Stimulated activated CD4-positive, alpha-beta T cell treated with anti-CD3 and anti-CD28 coated beads, Interleukin-2, amount 100 ng/mL, for 4 hours (primary cell): ENCODE results near the gene MIAT.

ENCODE experiments used
- DNase-seq: peaks from one replicate; pipeline ENCODE4 v3.0.0-alpha.2; 2020; ENCODE audit warnings: low read depth

MIAT gene

DNA sequence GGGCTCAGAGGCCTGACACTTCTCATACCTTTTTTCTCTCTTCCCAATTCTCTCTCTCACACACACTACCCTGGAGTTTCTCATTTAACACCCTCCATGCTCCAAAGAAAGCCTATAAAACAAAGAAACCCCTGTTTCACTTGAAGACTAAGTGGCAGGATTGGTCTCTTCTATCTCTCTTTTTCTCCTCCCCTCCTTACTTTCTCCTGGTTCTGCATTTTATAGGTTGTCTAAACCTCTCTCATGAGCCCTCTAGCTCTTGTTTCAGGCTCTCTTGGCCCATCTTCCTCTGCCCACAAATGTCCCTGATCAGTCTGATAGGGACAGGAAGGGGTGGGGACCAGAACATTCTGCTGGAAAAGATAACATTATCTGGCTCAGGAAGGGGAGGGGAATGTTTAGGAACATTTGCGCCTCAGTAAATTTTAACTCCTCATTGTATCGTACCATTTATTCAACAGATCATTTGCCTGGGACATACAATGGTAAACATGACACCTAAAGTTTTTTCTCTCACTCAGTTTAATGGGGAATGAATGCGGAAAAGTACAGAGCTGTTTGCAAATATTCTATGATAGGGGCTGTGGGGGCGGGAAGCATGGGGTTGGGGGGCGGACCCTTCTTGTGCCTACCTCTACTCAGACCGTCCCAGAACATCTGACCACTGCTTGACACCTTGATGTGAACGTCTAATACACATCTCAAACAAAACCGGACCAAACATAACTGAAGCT, 24.8 kb upstream of the MIAT start:
- DNase-seq: no peak

DNA sequence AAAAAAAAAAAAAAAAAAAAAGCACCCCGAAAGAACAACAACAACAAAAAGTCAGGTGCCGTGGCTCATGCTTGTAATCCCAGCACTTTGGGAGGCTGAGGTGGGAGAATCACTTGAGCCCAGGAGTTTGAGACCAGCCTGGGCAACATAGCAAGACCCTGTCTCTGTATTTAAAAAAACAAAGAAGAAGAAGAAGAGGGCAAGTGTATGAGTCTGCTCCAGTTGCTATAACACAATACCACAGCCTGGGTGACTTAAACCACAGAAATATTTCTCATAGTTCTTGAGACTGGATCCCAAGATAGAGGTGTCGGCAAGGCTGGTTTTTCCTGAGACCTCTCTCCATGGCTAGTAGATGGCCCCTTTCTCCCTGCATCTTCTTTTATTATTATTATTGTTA, 23.2 kb upstream of the MIAT start:
- DNase-seq: no peak

DNA sequence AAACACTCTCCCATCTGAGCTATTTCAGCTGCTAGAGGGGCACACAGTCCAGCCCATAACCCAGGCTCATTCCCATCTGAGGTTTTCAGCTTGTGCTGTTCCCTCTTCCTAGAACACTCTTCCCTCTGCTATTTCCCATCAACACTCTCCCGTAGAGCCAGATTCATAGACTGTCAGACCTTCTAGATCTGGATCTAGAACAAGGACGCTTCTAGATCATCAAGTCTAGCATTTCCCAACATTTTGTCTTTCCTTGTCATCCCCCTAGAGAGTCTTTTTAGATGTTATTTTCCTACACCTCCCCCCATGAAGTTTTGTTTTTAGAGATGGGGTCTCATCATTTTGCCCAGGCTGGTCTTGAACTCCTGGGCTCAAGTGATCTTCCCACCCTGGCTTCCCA, 22.3 kb upstream of the MIAT start:
- DNase-seq: no peak

DNA sequence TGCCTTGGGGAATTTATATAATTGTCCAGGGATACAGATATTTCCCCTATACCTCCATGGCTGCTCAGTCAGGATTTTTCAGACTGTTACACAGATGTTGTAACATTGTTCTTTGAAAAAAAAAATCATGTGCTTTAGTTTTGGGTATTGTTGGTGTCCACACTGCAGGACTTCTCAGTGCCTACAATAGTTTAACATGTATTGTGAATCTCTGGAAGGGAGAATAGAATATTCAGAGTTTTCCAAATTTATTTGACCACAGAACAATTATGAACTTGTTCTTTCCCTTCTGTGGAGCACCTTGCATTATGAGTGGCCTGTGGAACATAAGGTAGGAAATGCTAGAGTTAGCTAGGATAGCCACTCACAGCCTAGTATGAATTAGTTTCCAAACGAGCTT, 21.1 kb upstream of the MIAT start:
- no peak for DNase-seq

DNA sequence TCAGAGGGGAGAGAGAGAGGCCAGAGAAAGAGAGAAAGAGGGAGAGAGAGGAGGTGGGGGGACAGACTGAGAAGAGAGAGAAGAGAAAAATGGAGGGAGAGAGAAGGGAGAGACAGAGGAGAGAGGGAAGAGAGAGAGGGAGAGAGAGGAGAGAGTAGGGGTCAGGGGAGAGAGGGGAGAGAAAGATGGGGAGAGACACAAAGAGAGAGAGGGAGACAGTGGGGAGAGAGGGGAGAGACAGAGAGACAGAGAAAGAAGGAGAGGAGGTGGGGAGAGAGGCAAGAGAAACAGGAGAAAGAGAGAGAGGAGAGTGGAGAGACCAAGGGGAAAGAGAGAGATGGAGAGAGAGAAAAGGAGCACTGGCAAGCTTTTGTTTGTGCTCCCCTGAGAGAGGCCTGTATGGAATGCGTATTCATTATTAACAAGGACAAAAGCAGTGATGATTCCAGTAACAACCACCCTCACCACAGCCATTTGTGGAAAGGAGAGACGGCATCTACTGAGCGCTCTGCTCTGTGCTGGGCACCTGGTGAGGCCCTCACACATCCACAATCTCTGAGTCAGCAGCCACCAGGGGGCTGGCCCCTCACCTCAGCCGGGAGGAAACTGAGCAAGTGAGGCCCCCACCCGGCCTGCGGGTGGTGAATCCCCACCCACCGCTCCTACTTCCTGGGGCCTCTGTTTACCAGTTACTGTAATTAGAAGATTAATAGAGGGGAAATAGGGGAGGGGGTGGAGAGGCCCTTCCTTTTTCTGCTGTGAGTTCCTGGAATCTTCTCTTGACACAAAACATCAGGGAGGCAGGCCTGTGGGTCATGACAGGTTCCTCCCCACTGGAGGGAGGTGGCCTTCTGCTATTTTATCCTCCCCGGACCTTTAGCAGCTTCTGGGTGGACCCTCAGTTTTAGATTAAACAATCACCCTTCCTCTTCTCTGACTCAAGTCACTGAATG, 14.6 kb upstream of the MIAT start:
- peak; percentile 75 for DNase-seq

DNA sequence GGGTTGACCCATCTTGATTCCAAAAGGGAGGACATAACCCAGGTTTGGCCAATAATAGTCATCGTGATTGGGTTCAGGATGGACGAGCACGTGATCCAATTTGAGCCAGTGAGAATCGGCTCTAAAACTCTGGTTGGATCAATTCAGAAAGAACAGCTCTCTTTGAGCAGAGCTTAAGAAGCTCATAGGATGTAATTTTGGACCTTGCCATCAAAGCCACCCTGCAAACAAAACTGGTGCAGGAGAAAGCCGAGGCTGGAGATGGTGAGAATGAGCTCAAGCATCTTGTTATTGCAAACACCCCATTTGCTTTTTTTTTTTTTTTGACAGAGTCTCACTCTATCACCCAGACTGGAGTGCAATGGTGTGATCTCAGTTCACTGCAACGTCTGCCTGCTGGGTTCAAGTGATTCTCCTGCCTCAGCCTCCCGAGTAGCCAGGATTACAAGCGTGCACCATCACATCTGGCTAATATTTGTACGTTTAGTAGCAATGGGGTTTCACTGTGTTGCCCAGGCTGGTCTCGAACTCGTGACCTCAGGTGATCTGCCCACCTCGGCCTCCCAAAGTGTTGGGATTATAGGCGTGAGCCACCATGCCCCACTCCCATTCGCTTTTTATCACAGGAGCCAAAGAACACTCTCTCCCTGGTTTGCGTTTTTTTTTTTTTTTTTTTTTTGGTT, 13.8 kb upstream of the MIAT start:
- DNase-seq: no peak

DNA sequence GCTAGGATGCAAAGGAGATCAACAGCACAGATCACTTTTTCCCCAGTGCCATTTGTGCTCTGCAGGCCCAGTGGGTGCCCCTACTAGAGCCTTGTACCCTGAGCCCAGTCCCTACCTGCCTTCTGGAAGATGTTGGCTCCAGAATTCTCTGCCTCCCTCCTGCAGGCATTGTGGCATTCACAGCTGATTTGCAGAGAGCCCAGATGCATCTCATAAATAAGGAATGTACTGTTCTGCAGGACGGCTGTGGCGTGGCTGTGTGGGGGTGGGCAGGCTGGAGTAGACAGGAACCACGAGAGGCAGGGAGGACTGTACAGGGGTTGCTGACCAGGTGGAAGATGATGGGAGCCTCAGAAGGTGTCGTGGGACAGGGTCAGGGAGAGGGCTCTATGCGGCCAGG, 11.2 kb upstream of the MIAT start:
- DNase-seq: no peak

DNA sequence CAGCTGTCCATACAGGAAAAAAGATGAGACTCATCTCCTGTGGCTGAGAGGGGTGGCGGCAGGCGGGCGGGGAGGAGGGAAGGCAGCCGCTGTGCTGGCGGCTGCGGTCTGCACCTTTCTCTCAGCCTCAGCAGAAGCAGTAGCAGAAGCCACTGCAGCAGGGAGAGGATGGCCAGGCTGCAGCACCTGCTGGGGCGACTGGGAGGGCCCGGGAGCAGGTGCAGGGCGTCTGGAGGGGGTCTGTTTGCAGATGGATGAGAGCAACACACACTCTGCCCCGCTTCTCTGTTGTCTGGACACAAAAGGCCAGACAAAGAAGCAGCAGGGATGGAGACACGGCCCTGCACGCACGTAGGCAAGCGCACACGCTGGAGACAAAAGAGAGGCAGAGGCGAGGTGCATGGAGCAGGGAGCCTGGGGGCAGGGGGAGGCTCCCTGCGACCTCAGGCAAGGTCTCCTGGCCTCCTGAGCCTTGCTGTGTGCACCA, 9.3 kb upstream of the MIAT start:
- no peak for DNase-seq

DNA sequence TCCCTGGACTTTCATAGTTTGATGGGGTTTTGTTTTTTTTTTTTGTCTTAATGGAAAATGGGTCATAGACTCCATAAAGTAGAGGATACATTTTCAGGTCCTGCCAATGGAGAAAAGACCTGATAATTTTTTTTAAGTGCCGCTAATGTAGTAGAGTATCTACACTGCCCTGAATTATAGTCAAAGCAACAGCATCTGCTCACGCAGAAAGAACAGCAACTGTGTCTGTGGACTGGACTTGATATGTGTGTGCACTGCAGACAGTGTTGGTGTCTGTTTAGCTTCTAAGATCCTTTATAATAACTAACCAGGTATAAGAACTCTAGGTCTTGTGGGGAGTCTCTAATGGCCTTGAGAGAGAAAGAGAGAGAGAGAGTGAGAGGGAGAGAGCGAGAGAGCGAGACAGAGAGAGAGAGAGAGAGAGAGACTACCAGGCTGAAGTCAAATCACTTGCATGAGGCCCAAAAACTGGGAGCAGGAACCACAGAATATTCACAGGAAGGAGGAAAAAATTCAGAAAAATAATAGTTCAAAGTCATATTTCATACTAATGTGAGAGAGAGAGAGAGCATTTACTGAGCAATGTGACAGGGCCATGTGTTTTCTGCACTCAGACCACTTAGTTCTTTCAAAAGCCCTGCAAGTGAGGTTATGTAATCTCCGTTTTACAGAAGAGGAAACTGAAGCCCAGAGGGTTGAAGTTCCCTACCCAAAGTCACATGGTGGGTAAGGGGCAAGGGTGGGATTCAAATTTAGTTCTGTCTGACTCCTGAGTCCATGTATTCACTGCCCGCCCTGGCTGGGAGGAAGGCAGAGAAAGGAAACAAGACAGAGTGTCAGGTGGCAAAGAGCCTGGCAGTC, 8.6 kb upstream of the MIAT start:
- DNase-seq: no peak

DNA sequence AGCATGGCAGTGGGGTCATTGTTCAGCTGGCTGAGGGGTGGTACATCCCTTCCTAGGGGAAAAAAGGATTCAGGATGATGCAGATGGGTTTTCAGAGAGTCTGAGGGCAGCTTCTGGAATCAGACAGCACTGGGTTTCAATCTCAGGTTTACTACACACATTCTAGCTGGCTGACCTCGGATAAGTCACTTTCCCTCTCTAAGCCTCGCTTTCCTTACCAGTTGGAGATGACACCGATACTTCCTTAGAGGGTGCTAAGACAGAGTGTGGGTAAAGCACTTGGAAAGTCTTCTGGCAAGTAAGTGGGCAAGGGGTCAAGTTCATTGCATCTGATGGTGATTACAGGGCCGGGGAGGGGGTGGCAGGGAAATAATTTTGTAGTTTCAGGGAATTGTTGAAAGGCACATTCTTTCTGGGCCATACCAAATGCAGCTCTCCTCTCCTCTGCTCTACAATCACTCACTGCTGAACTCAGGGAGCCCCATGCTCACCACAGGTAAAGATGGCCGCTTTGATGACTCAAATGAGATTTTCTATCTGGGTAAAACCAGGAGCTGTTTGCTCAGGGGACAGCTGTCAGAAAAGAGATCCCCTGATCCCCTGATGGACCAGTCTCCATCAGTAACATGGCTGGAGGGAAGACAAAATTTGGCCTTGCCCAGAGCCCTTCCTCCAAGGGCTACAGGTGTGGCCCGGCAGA, 6.5 kb upstream of the MIAT start:
- DNase-seq: no peak

DNA sequence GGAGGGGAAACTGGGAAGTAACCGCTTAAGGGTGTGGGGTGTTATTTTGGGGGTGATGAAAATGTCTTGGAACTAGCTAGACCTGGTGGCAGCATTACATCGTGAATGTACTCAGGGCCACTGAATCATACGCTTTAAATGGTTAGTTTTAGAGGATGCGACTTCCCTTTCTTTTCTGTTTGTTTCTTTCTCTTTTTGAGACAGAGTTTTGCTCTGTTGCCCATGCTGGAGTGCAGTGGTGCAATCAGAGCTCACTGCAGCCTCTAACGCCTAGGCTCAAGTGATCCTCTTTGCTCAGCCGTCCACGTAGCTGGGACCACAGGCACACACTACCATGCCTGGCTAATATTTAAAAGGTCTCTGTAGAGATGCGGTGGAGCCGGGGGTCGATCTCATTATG, 5.6 kb upstream of the MIAT start:
- DNase-seq: no peak

DNA sequence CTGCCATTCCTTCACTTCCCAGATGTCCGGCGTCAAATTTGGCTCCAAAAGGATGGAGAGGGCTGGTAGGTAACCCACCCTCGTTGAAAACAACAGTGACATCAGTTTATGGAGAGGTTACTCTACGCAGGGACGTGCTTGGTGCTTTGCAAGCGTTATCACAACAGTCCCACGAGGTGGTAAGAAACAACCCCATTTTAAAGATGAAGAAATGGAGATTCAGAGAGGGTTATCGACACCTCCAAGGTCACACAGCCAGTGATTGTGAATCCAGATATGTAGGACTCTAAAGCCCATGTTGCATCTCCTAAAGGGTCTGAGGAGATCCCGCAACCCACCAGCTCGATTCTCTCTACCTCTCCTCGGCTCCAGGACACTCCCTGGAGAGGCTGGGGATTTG, 773 bp downstream of the MIAT start:
- no peak for DNase-seq

DNA sequence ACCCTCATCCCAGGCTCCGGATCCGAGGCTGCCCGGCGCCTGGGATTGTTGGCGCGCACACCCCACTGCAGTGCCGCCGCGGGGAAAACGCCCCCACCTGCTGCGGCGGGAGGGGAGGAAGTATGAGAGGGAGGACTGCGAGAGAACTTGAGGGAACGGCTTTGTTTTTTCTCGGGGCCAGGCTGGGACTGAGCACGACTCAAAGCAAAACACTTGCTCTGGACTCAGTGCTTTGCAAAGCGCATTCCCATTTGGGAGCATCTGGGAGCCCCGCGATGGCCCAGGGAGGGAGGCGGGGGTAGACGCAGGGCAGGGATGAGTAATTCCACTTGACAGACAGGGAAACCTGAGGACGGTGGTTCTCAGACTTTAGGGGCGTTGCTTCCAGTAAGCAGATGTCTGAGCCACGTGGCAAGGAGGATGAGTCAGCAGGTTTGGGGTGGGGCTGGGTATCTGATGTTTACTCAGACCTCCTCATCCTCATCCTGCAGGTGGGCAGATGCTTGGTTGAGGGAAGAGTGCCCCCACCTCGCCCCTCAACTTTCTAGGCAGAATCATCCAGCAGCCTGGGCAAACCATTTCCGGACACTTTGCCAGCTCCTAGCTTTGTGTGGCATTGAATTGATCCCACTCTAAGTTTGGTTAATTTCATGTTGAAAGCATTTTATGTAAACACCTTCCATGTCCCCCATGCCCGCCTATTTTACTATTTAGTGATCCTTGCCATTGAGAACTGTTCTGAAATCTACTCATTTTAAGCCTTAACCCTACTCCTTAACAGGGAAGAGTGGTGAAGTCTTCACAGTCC, 1.5 kb downstream of the MIAT start:
- peak; percentile 85 for DNase-seq

DNA sequence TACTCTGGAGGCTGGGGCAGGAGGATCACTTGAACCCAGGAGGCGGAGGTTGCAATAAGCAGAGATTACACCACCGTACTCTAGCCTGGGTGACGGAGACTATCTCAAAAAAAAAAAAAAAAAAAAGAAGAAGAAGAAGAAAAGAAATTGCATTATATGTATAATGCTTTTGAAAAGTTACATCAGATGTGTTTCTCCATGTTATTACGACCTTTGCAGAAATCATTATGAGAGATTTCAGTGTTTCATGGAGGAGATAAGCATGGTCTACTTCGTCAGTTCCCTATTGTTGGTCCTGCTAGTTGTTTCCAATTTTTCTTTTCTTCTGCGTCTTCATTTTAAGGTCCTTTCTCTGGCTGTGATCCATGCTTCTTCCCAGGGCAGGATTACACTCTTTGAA, 3.0 kb downstream of the MIAT start:
- DNase-seq: no peak

DNA sequence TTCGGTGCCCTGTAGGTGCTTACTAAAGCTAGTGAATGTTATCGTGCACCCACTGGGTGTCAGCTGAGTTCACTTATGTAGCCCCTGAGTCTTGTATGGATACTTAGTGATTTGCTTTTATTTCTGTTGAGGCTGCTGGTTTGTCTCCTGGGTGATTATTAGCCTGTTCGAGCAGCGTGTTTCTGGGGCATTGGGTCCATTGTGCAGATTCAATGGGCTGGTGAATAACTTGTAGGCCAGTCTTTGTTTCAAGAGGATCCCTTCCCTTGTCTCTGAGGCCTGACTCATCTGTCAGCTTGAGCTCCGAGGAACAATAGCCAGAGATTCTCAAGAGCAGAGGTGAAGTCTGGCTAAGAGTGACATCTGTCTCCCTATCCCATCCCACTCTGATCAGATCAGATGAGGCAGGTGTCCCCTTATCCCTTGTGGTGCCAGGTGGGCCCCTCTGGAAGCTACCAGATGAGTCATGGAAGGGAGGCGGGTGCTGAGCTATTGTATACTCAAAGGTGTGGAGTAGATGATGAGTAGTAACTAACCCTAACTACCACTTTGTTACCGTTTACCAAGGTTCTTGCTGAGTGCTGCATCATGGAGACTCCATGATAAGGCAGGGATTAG, 3.7 kb downstream of the MIAT start:
- no peak for DNase-seq

DNA sequence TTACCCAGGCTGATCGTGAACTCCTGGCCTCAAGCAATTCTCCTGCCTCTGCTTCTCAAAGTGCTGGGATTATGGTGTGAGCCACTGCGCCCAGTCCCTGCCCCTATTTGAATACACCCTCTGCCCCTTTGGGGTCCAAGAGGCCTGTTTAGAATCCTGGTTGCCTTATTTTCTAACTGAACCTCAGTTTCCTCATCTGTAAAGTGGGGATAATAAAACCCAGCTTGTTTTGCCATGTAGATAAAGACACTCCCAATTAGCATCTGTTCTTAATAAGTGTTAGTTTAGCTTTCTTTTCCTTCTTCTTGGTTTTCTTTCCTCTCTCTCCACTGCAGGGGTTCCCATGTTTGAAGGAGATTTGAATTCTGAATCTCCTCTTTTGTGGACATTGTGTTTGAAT, 4.8 kb downstream of the MIAT start:
- DNase-seq: no peak

DNA sequence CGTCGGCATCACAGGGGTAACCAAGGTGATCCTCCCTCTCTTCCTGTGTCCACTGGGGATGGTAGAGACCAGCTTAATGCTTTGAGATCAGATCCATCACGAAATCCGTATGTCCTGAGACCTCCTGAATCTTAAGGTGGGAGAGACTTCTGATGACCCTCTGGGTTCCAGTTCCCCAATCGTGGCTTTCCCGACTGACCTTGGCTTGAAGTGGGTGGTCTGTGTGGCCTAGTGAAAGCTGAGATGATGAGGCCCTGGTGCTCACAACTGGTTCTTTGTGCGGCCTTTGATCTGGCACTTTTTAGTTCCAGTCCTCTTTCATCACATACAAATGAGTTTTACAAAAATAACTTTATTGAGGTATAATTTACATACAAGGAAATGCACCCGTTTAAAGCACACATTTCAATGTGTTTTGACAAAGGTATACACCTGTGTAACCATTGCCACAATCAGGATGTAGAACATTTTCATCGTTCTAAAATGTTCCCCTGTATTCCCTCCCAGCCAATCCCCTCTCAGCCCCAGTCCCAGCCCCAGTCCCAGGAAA, 6.1 kb downstream of the MIAT start:
- DNase-seq: no peak

DNA sequence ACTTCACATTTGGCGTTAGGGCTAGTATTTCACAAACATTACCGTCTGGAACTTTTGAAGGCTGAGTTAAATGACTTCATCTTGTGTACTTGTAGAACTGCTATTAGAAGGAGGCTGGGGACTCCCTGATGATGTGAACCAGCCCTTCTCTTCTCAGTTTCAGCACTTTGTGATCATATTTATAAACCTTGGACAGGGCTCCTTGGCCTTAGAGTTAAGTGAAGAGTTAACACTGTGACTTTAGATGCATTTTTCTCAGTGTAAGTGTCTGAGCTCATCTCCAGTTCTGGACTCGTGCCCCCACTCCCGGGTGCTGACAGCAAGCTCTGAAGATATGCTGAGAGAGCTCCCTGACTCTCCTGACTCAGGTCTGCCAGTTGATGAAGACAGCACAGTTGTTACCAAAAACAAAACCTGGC, 8.4 kb downstream of the MIAT start:
- DNase-seq: no peak

DNA sequence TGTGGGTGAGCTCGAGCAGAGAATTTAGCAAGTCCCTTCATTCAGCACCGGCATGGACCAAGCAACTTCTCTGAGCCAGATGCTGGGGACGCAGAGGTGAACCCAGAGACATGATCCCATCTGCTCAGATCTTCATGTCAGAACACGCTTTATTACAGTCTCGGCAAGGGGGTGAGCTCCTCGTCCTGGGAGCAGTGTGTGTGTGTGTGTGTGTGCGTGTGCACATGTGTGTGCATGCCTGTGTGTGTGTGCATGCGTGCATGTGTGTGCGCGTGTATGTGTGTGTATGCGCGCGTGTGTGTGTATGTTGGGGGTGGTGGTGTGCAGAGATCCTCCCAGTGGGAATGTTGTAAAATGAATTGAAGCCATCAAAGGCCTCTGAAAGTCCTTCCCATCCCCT, 9.8 kb downstream of the MIAT start:
- no peak for DNase-seq
